ENCODE measurements around the gene PPM1K. TPM values are rescaled to one million over a fixed set of nuclear protein-coding genes. Genes with fewer than 3 reads are reported as not detected.

Gene PPM1K
- total and polyA plus RNA-seq, 9 of the 15 experiments (the other 6 are each of a cell fraction or from before 2014, with no cell fraction given), result 8.2 to 18.0 (median 10.5) TPM

- ATAC-seq, result no peak
- Histone ChIP-seq H3K4me2 (ENCODE audit: insufficient read depth, low read length) (no peak overlapping the region), H3K79me2 (ENCODE audit: control insufficient read depth, insufficient read depth, low read length) (no peaks in the 10 kb centered on the region), H3K9me3 (replicated peaks; ENCODE audit: control insufficient read depth, insufficient read depth, low read depth, low read length) (no peaks in the 10 kb centered on the region), H3K4me3 (no peak overlapping the region), H3K27ac (ENCODE audit: extremely low read depth, low read depth, low read length) (no peak overlapping the region), H3K36me3 (ENCODE audit: control insufficient read depth, insufficient read depth, low read length) (peaks cover 26% of the 10 kb centered on the region; the same call in 1 of the 3 replicates), H3K27me3 (ENCODE audit: control insufficient read depth in 2 of 2, insufficient read depth in 2 of 2, low read length in 2 of 2) (no peaks in the 10 kb centered on the region), H3K9ac (ENCODE audit: insufficient read depth in 1 of 2, low read depth in 2 of 2, low read length in 2 of 2) (no peak overlapping the region), H3K4me1 (replicated peaks in 1 of 2; ENCODE audit: control insufficient read depth in 2 of 2, insufficient read depth in 2 of 2, low read length in 2 of 2) (no peaks in the 10 kb centered on the region), H3K9me1 (ENCODE audit: control insufficient read depth, insufficient read depth, low read length) (no peaks in the 10 kb centered on the region), H4K20me1 (replicated peaks; ENCODE audit: control insufficient read depth, insufficient read depth, low read length) (no peaks in the 10 kb centered on the region; the same call in 1 of the 2 replicates), H2AFZ (ENCODE audit: low read depth, low read length) (no peak overlapping the region)
- 82% methylated on average over 1 of the region's 1 CpG for WGBS (ENCODE audit: insufficient coverage, low coverage, missing lambda C conversion rate)
- no peak for DNase-seq (ENCODE audit: extremely low read depth in 1 of 4, low spot score in 3 of 4)
- in situ Hi-C loops (cut with MboI) (no loop called here), intact Hi-C loops (cut with micrococcal nuclease) (no loop called here)
- CTCF ChIA-PET (ENCODE audit: low intra/inter-chr PET ratio), result interaction anchor here (0.6 kb wide), 1 partner anchor 211 kb away, joined by 4 read pairs; no protein-coding TSS in a partner anchor
- POLR2A ChIA-PET, result interaction anchor here (0.6 kb wide), 1 partner anchor 10 kb away, joined by 3 read pairs; no protein-coding TSS in a partner anchor
- no TSS peak for BruUV-seq (replicated peaks)
- FAIRE-seq, result no peak
- no peak for TF ChIP-seq ETS1 (conservative IDR thresholded peaks at IDR 0.05; ENCODE audit: control insufficient read depth, low read depth, low read length)
- no peak for TF ChIP-seq ATF2 (CRISPR knock-in tag; IDR thresholded peaks at IDR 0.05)
- no peak for TF ChIP-seq SFPQ (IDR thresholded peaks at IDR 0.05; ENCODE audit: low read depth, low read length)
- TF ChIP-seq TAF15 (IDR thresholded peaks at IDR 0.05; ENCODE audit: low read depth, low read length), result no peak
- TF ChIP-seq TOE1 (IDR thresholded peaks at IDR 0.05; ENCODE audit: borderline replicate concordance), result no peak
- TF ChIP-seq TOE1 (CRISPR knock-in tag; IDR thresholded peaks at IDR 0.05; ENCODE audit: borderline replicate concordance, low read depth), result no peak
- no peak for TF ChIP-seq SAFB2 (IDR thresholded peaks at IDR 0.05; ENCODE audit: borderline replicate concordance, low read depth, low read length, severe bottlenecking)
- TF ChIP-seq PRMT5 (CRISPR knock-in tag; IDR thresholded peaks at IDR 0.05), result no peak
- TF ChIP-seq HDAC1 (IDR thresholded peaks at IDR 0.05), result no peak
- TF ChIP-seq ZNF23 (CRISPR knock-in tag; IDR thresholded peaks at IDR 0.05), result no peak
- TF ChIP-seq CHD2 (IDR thresholded peaks at IDR 0.05; ENCODE audit: low read depth, low read length), result no peak
- no peak for TF ChIP-seq ZNF146 (CRISPR knock-in tag; IDR thresholded peaks at IDR 0.05; ENCODE audit: unreplicated experiment)
- TF ChIP-seq SRSF3 (IDR thresholded peaks at IDR 0.05; ENCODE audit: insufficient read depth, low read length), result no peak
- TF ChIP-seq SAFB (IDR thresholded peaks at IDR 0.05; ENCODE audit: borderline replicate concordance, low read depth, low read length), result no peak
- no peak for TF ChIP-seq ZNF280B (CRISPR knock-in tag; IDR thresholded peaks at IDR 0.05)
- TF ChIP-seq NUFIP1 (IDR thresholded peaks at IDR 0.05; ENCODE audit: partially characterized antibody), result no peak
Observed at GRCh38 chr4:88264336-88264735, 20.0 kb downstream of the PPM1K start.
